ENCODE results near the gene RHOT2. TPM values are rescaled to one million over a fixed set of nuclear protein-coding genes. Genes with fewer than 3 reads are reported as not detected.

The RHOT2 gene
- 172 and 183 TPM in 2 replicates for total RNA-seq

DNA sequence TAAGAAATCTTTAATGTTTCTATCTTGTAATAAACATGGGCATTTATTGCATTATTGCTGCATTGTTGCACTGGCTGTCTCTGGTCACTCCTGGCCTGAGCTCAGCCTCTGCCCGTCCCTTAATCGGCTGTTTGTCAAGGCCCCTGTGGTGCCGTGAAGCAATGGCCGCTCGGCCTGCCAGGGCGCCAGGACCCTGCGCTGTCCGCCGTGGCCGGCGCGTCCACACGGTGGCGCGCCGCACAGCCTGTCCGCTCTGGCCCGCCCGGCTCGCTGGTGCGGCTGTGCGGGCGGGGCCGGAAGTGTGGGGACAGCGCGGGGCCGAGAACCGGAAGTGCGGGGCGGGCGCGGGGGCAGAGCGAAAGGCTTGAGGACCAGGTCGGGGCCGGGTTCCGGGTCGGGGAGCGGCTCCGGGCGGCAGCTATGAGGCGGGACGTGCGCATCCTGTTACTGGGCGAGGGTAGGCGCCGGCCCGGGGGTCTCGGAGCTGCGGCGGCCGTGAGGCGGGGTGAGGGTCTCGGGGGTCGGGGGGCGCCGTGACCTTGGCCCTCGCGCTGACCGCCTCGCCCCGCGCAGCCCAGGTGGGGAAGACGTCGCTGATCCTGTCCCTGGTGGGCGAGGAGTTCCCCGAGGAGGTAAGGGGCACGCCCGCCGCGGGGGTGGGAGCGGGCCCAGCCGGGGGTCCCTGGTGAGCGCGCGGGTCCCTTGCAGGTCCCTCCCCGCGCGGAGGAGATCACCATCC lies at the start of gene RHOT2:
TSS of gene RHOT2 (plus strand) at position 353 of the 739 bp plus-strand sequence. CDS start at position 421, 68 bp downstream.
- Mint-ChIP-seq H3K4me1 (peaks cover 4% of the 10 kb centered on the region), H3K9me3 (no peaks in the 10 kb centered on the region), H3K27me3 (no peaks in the 10 kb centered on the region), H3K4me3 (peak within 1 kb of the TSS; percentile 84), H3K36me3 (ENCODE audit: low read depth) (peaks cover 17% of the 10 kb centered on the region), H3K27ac (peak within 1 kb of the TSS; percentile 92)
- DNase-seq, result peak; percentile 99
- intact Hi-C loops (cut with micrococcal nuclease), result loop anchor here (1.0 to 10.0 kb wide), 2 partner anchors 11 to 103 kb away; partner anchors contain the start of genes NHLRC4, PIGQ and PRR35

DNA sequence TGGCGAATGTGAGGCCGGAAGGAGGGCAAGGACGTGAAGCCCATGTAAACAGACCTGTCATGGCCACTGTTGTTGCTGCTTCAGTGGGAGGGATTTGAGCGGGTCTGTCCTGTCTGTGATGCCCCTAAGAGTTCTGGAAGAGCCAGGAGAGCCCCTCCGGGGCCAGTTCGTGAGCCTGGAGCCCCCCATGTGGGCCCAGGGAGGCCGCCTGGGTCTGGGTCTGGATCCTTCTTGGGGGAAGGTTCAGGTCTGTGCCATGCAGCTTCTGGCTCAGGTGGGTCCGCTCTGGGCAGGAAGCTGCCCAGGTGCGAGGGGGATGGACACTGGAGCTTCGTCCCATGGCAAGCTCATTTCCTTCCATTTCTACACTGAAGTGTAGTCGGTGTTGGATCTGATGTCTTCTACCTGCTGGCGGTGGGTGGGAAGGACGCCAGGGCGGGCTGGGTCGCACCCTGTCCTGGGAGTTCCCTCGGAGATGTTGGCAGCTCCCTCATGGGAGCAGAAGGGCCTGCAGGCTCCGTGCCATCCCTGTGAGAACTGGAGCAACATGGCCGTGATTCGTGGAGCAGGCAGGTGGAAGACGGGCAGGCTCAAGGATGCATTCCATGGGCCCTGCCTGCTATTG lies 48.3 kb upstream of the RHOT2 start:
- Mint-ChIP-seq H3K27me3 (no peaks in the 10 kb centered on the region), H3K9me3 (no peaks in the 10 kb centered on the region), H3K36me3 (ENCODE audit: low read depth) (no peaks in the 10 kb centered on the region), H3K4me1 (no peaks in the 10 kb centered on the region), H3K27ac (no peak overlapping the region), H3K4me3 (no peak overlapping the region)
- intact Hi-C loops (cut with micrococcal nuclease), result loop anchor here (10.0 kb wide), 1 partner anchor 55 kb away; the partner anchor contains the start of genes NHLRC4, PIGQ and PRR35
- no peak for DNase-seq

DNA sequence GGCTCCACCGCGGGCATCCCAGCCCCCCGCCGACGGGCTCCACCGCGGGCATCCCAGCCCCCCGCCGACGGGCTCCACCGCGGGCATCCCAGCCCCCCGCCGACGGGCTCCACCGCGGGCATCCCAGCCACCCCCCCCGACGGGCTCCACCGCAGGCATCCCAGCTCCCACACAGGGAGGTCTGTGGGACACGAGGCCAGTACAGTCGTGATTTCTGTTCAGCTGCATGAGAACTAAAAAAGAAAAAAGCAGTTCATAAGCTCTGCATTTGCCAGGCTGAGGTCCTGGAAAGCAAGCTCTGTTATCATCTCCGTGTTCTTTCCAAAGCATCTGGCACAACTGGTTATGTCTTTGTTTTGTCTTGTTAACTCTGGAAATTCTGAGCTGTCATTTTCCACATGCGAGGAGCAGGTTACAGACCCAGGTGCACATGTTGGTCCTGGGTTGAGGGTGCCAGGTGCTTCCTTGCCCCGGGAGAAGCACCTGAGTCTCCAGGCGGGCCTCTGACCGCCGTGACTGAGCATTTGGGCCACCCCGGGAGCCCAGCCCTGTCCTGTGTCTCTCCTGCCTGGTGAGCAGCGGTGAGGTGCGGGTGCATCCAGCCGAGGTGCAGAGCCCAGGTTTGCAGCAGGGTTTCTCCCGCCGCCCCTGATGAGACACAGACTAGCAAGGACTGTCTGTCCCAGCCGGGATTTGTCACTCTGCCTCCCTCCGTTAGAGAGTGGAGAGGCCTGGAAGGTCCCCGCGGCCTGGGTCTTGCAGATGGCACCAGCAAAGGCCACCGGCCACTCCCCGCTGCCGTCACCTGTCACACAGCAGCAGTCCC lies 47.0 kb upstream of the RHOT2 start:
- Mint-ChIP-seq H3K27ac (no peak overlapping the region), H3K27me3 (no peaks in the 10 kb centered on the region), H3K4me1 (no peaks in the 10 kb centered on the region), H3K4me3 (no peak overlapping the region), H3K9me3 (no peaks in the 10 kb centered on the region), H3K36me3 (ENCODE audit: low read depth) (no peaks in the 10 kb centered on the region)
- intact Hi-C loops (cut with micrococcal nuclease), result no loop called here
- no peak for DNase-seq

DNA sequence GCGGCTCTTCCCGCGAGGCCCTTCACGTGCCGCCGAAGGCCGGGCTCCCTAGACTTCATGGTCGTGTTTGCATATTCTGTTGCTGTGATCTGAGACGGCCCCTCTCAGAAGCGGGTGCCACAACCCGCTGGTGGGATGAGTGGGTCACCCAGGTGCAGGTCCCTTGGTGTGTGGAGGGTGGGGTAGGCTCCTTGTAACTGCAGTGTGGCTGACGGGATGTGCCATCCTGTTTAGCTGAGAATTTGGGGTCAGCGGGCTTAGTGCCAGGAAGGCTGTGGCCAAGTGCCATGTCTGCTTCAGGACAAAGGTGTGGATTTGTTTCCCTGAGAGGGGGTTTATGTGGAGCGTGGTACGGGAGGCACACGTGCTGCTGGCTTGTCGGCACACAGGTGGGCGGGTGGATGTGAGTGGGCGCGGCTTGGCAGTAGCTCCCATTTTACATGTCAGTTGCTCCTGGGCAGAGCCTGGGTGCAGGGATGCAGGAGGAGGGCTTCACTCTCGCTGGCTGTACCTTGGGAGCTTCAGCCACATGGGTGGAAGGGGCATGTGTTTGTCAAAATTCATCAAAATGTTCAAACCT lies 46.3 kb upstream of the RHOT2 start:
- intact Hi-C loops (cut with micrococcal nuclease), result no loop called here
- no peak for DNase-seq
- no peak overlapping the region for H3K27ac Mint-ChIP-seq
- H3K9me3 Mint-ChIP-seq, result no peaks in the 10 kb centered on the region
- H3K4me3 Mint-ChIP-seq, result no peak overlapping the region
- no peaks in the 10 kb centered on the region for H3K36me3 Mint-ChIP-seq (ENCODE audit: low read depth)
- H3K27me3 Mint-ChIP-seq, result no peaks in the 10 kb centered on the region
- no peaks in the 10 kb centered on the region for H3K4me1 Mint-ChIP-seq

DNA sequence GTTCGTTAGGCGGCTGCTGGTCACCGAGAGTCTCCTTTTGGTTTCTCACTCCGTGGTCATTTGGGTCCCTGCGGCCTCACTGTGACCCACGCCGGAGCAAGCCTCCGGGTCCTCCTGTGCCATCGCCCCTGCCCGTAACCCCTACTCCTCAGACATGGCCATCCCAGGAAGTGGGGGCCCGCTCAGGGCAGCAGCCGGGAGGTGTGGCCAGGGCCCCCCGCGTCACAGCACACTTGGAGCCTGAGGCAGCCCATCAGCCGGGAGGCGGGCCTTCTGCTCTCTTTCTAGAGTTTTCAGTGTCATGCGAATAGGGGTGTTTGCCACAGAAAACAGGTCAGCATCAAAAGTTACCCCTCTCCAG lies 45.0 kb upstream of the RHOT2 start:
- intact Hi-C loops (cut with micrococcal nuclease), result no loop called here
- H3K9me3 Mint-ChIP-seq, result no peaks in the 10 kb centered on the region
- H3K4me1 Mint-ChIP-seq, result no peaks in the 10 kb centered on the region
- H3K36me3 Mint-ChIP-seq (ENCODE audit: low read depth), result peaks cover 2% of the 10 kb centered on the region
- no peak overlapping the region for H3K27ac Mint-ChIP-seq
- no peaks in the 10 kb centered on the region for H3K27me3 Mint-ChIP-seq
- no peak for DNase-seq
- H3K4me3 Mint-ChIP-seq, result no peak overlapping the region

DNA sequence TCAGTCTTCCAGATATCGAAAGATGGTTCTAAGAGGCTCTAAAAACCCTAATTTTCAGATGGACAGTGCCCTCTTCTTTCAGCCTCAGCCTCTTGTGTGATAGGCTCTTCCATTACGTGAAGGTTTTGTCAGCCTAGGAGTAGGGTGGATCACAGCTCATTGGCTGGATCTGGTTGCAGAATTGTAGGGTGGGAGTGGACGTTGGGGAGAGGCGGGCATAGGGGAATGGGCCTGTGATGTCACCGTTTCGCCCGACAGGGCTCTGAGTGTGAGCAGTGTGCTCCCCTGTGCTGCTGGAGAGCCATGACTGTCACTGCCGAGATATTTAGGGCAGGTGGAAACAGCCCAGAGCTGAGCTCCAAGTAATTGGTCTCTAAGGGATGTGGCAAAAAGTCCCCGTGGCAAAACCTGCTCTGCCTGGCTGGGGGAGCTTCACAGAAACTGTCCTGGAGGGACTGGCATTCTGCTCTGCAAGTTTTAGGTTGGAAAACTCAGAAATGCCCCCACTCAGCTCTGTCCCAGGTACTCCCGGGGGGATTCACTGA lies 43.3 kb upstream of the RHOT2 start:
- H3K36me3 Mint-ChIP-seq (ENCODE audit: low read depth), result peaks cover 2% of the 10 kb centered on the region
- DNase-seq, result no peak
- H3K27ac Mint-ChIP-seq, result no peak overlapping the region
- no peaks in the 10 kb centered on the region for H3K27me3 Mint-ChIP-seq
- H3K9me3 Mint-ChIP-seq, result no peaks in the 10 kb centered on the region
- H3K4me3 Mint-ChIP-seq, result no peak overlapping the region
- no peaks in the 10 kb centered on the region for H3K4me1 Mint-ChIP-seq
- intact Hi-C loops (cut with micrococcal nuclease), result no loop called here

DNA sequence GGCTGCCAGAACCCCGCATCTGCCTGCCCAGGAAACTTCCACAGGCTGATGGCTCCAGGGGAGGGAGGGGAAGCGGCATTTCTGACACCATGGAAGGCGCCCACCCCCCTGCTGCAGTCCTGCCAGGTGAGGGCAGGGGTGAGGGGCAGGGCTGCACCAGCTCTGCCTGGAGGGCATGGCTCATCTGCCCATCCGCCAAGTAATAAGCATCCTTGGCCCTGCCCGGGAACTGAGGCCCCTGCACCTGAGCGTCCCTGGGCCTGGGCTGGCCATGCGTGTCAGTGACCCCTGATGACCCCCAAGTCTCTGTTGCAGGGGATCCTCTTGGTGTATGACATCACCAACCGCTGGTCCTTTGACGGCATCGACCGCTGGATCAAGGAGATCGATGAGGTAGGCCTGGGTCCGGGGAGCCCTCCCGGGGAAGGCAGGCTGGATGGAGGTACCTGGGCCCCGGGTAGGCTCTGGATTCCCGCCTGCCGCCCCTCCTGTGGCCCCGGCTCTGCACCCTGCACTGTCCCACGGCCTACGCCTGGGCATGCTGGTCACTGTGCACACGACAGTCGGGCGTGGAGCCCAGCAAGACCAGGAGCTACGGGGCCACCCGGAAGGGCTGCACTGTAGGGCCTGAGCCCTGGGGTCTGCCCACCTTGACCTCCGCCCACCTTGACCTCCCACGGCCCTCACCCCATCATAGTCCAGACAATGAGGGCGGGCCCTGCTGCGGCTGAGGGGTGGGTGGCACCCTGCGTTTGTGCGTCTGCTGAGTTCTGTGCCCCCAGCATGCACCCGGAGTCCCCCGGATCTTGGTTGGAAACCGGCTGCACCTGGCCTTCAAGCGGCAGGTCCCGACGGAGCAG lies 42.6 kb upstream of the RHOT2 start:
- intact Hi-C loops (cut with micrococcal nuclease), result no loop called here
- DNase-seq, result no peak
- Mint-ChIP-seq H3K27ac (no peak overlapping the region), H3K36me3 (ENCODE audit: low read depth) (peaks cover 2% of the 10 kb centered on the region), H3K27me3 (no peaks in the 10 kb centered on the region), H3K4me3 (no peak overlapping the region), H3K4me1 (no peaks in the 10 kb centered on the region), H3K9me3 (no peaks in the 10 kb centered on the region)

DNA sequence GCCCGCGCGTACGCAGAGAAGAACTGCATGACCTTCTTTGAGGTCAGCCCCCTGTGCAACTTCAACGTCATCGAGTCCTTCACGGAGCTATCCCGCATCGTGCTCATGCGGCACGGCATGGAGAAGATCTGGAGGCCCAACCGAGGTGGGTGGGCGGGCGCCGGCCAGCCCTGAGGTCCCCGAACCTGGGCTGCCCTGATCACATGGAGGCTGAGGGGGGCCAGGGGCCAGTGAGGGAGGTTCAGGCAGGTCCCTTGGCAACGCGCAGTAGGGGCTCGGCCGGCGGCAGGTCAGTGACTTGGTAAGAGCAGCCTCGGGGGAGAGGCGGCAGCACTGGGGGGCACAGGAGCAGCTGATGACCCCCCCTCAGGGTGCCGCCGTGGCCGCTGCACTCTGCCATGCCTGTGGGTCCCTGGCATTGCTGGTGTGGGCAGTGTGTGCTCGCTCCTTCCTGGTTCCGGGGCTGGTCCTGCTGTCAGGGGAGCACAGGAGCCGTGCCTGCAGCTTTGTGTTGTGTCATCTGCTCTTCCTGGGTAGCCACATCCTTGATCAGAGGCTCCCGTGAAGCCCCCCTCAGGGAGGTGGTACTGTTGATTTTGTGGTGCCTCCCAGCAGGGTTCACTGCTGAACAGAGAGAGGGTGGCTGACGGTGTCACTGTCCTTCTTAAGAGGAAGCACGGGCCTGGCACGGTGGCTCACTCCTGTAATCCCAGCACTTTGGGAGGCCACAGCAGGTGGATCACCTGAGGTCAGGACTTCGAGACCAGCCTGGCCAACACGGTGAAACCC lies 41.8 kb upstream of the RHOT2 start:
- no peaks in the 10 kb centered on the region for H3K27me3 Mint-ChIP-seq
- no peaks in the 10 kb centered on the region for H3K4me1 Mint-ChIP-seq
- DNase-seq, result no peak
- H3K9me3 Mint-ChIP-seq, result no peaks in the 10 kb centered on the region
- no peak overlapping the region for H3K27ac Mint-ChIP-seq
- H3K36me3 Mint-ChIP-seq (ENCODE audit: low read depth), result peaks cover 2% of the 10 kb centered on the region
- H3K4me3 Mint-ChIP-seq, result no peak overlapping the region
- intact Hi-C loops (cut with micrococcal nuclease), result no loop called here

DNA sequence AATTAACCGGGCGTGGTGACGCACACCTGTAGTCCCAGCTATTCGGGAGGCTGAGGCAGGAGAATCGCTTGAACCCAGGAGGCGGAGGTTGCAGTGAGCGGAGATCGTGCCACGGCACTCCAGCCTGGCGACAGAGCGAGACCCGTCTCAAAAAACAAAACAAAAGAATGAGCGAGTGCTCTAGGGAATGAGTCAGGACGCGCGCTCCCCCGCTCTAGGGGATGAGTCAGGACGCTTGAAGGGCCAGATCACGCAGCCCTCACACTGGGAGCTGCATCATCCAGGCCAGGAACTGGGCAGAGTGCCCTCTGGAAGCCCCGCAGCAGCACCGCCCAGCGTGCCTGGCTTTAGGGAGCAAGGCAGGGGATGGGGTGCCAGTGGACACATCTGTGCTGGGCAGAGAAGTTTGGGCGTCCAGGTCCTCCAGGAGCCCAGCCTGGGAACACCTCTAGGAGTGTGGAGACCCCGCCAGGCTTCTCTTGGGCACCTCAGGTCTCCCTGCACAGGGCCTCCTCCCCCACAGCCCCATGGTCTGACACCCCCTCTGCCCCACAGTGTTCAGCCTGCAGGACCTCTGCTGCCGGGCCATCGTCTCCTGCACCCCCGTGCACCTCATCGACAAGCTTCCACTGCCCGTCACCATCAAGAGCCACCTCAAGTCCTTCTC lies 41.0 kb upstream of the RHOT2 start:
- H3K27me3 Mint-ChIP-seq, result no peaks in the 10 kb centered on the region
- no peak overlapping the region for H3K4me3 Mint-ChIP-seq
- peaks cover 2% of the 10 kb centered on the region for H3K36me3 Mint-ChIP-seq (ENCODE audit: low read depth)
- H3K9me3 Mint-ChIP-seq, result no peaks in the 10 kb centered on the region
- no peak overlapping the region for H3K27ac Mint-ChIP-seq
- no peaks in the 10 kb centered on the region for H3K4me1 Mint-ChIP-seq
- intact Hi-C loops (cut with micrococcal nuclease), result no loop called here
- DNase-seq, result no peak

DNA sequence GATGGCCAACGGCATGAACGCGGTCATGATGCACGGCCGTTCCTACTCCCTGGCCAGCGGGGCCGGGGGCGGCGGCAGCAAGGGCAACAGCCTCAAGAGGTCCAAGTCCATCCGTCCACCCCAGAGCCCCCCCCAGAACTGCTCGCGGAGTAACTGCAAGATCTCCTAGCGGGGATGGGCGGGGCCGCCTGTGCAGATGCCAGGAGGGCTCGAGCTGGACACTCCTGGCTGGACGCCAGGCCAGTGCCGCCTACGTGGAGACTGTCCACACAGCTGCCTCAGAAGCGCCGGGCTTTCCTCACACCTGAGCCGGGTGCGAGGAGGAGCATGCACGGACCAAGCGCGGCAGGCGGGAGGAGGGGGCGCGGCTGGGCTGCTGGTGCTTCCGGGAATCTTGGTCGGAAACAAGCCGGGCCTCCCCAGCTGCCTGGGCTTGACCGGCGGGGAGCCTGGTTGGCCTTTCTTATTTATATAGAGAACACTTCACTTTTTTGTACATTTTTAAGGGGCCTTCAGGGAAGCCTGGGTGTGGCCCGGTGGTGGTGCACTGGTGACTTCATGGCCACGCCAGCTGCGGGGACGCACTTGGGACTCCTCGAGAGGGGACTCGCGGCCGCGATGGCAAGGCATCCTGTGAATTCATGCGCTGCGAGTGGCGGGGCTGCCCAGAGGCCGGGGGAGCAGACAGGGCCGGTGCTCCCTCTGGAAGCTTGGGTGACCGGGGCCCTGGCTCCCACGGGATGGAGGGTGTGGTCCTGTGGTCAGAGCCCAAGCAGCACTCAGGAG lies 40.3 kb upstream of the RHOT2 start:
- no peak overlapping the region for H3K4me3 Mint-ChIP-seq
- peak; percentile 55 for DNase-seq
- no peaks in the 10 kb centered on the region for H3K9me3 Mint-ChIP-seq
- H3K27ac Mint-ChIP-seq, result no peak overlapping the region
- H3K4me1 Mint-ChIP-seq, result no peaks in the 10 kb centered on the region
- peaks cover 2% of the 10 kb centered on the region for H3K36me3 Mint-ChIP-seq (ENCODE audit: low read depth)
- intact Hi-C loops (cut with micrococcal nuclease), result no loop called here
- no peaks in the 10 kb centered on the region for H3K27me3 Mint-ChIP-seq

DNA sequence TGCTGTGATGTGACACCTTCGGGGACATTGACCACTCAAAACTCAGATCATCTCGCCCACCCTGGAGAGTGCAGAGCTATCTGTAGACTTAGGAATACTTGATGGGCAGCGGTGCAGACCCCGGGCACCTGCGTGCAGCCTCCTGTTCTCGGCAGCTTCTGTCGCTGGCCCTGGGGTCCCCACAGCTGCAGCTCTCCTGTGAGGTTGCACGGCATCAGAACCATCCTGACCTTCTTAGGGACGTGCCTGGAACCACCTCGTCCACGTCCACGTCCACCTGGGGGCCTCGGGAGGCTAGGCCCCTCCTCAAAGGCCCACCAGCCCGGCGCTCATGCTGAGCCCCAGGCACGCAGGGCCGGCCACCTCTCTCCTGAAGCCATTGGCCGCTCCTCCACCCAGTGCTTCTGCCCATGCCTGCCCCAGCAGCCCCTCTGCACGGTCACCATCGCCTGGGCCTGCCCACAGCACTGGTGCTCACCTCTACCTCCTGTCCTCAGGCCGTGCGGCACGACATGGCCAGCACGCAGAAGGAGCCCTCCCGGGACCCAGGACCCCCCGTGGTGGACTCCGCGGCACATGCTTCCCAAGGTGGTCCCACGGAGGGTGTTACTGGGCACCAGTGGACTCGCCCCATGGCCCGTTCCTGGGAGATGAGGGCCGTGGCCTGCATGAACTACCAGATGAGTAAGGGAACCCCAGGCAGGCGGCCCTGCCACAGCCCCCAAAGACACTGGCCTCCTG lies 39.4 kb upstream of the RHOT2 start:
- intact Hi-C loops (cut with micrococcal nuclease), result no loop called here
- Mint-ChIP-seq H3K36me3 (ENCODE audit: low read depth) (peaks cover 2% of the 10 kb centered on the region), H3K9me3 (no peaks in the 10 kb centered on the region), H3K4me3 (no peak overlapping the region), H3K27ac (no peak overlapping the region), H3K27me3 (no peaks in the 10 kb centered on the region), H3K4me1 (no peaks in the 10 kb centered on the region)
- peak; percentile 55 for DNase-seq
